ENCODE results near the gene PLEKHA7.
"Not testable (repeated sequence)": the region's sequence is repeated elsewhere in the genome, so short reads cannot be mapped to it uniquely, and the experiment has no call there.

The PLEKHA7 gene

GRCh38 chr11:17014321-17014832 is at the start of gene PLEKHA7:
Gene PLEKHA7, minus strand, starts transcription at chr11:17014414. Its CDS starts 13 bp downstream, at chr11:17014401.
- peak; percentile 58 for DNase-seq
- Mint-ChIP-seq H3K4me3 (peak within 1 kb of the TSS; percentile 88), H3K9me3 (no peaks in the 10 kb centered on the region), H3K27ac (peak within 1 kb of the TSS; percentile 57), H3K36me3 (ENCODE audit: low read depth) (no peaks in the 10 kb centered on the region), H3K4me1 (peaks cover 8% of the 10 kb centered on the region), H3K27me3 (ENCODE audit: low read depth, poor library complexity) (peaks cover 41% of the 10 kb centered on the region)
- TF ChIP-seq CTCF (IDR thresholded peaks at IDR 0.05) = no peak

GRCh38 chr11:17063171-17064002 is 49.2 kb upstream of the PLEKHA7 start:
- Mint-ChIP-seq H3K4me3 (no peak overlapping the region), H3K36me3 (ENCODE audit: low read depth) (no peaks in the 10 kb centered on the region), H3K27ac (no peak overlapping the region), H3K27me3 (ENCODE audit: low read depth, poor library complexity) (peaks cover 18% of the 10 kb centered on the region), H3K9me3 (peaks cover 4% of the 10 kb centered on the region), H3K4me1 (no peaks in the 10 kb centered on the region)
- peak; percentile 73 for DNase-seq
- TF ChIP-seq CTCF (IDR thresholded peaks at IDR 0.05) = peak; percentile 75

- peaks cover 12% of the 10 kb centered on the region for H3K27me3 Mint-ChIP-seq (ENCODE audit: low read depth, poor library complexity)
- H3K36me3 Mint-ChIP-seq (ENCODE audit: low read depth) = peaks cover 14% of the 10 kb centered on the region
- not testable (repeated sequence) for DNase-seq, H3K27ac Mint-ChIP-seq, H3K4me1 Mint-ChIP-seq, H3K4me3 Mint-ChIP-seq
- H3K9me3 Mint-ChIP-seq = peaks cover 17% of the 10 kb centered on the region
Measured at GRCh38 chr11:17051146-17051545, 36.9 kb upstream of the PLEKHA7 start.

GRCh38 chr11:17048491-17048890 is 34.3 kb upstream of the PLEKHA7 start:
- H3K27ac Mint-ChIP-seq, H3K4me3 Mint-ChIP-seq, DNase-seq, H3K4me1 Mint-ChIP-seq: not testable (repeated sequence)
- Mint-ChIP-seq H3K36me3 (ENCODE audit: low read depth) (peaks cover 14% of the 10 kb centered on the region), H3K9me3 (peaks cover 17% of the 10 kb centered on the region), H3K27me3 (ENCODE audit: low read depth, poor library complexity) (peaks cover 13% of the 10 kb centered on the region)

- DNase-seq = no peak
- H3K27me3 Mint-ChIP-seq (ENCODE audit: low read depth, poor library complexity) = peaks cover 25% of the 10 kb centered on the region
- H3K4me3 Mint-ChIP-seq = no peak overlapping the region
Measured at GRCh38 chr11:17046690-17047089, 32.5 kb upstream of the PLEKHA7 start.

GRCh38 chr11:17036666-17037658 is 22.7 kb upstream of the PLEKHA7 start:
- Mint-ChIP-seq H3K36me3 (ENCODE audit: low read depth) (peaks cover 6% of the 10 kb centered on the region), H3K4me3 (no peak overlapping the region), H3K9me3 (peaks cover 54% of the 10 kb centered on the region), H3K27ac (no peak overlapping the region), H3K27me3 (ENCODE audit: low read depth, poor library complexity) (peaks cover 7% of the 10 kb centered on the region), H3K4me1 (no peaks in the 10 kb centered on the region)
- no peak for TF ChIP-seq CTCF (IDR thresholded peaks at IDR 0.05)
- DNase-seq = no peak

More at GRCh38 chr11:17046690-17047089, 32.5 kb upstream of the PLEKHA7 start:
- Mint-ChIP-seq H3K36me3 (ENCODE audit: low read depth) (peaks cover 4% of the 10 kb centered on the region), H3K27ac (no peak overlapping the region), H3K4me1 (no peaks in the 10 kb centered on the region), H3K9me3 (peaks cover 6% of the 10 kb centered on the region)
- no peak for TF ChIP-seq CTCF (IDR thresholded peaks at IDR 0.05)

GRCh38 chr11:17034027-17034426 is 19.8 kb upstream of the PLEKHA7 start:
- H3K27ac Mint-ChIP-seq; DNase-seq; H3K4me1 Mint-ChIP-seq; H3K36me3 Mint-ChIP-seq (ENCODE audit: low read depth); H3K4me3 Mint-ChIP-seq; H3K27me3 Mint-ChIP-seq (ENCODE audit: low read depth, poor library complexity): not testable (repeated sequence)
- peaks cover 62% of the 10 kb centered on the region for H3K9me3 Mint-ChIP-seq
